ENCODE data around the gene TRPV3.
"Not testable (repeated sequence)": the region's sequence is repeated elsewhere in the genome, so short reads cannot be mapped to it uniquely, and the experiment has no call there.

The TRPV3 gene

DNA sequence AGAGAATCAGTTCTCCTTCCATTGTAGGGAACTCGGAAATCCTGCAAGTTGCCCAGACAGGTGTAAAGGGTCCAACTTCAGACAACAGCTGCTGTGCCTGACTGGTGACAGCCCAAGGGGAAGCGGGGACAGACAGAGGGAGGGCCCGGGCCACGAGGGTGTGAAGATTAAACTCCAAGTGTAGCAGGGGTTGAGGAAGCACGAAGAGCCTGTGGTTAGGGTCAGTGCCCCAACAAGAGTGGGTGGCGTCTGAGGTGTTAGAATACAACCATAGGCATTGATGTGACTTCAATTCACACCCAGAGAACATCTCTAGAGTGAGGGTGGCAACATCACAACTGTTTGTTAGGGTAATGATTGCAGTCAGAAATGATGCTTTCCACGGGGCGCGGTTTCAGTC is 42.7 kb downstream of the TRPV3 start:
- DNase-seq (ENCODE audit: insufficient read length, low spot score) = no peak
- FAIRE-seq = no peak
- no peak for TF ChIP-seq PAX5 (IDR thresholded peaks at IDR 0.05; ENCODE audit: insufficient read depth, low read length, severe bottlenecking)
- TF ChIP-seq SPI1 (IDR thresholded peaks at IDR 0.05; ENCODE audit: low read depth, low read length) = no peak
- TF ChIP-seq POU2F2 (IDR thresholded peaks at IDR 0.05; ENCODE audit: low read depth, low read length) = no peak
- TF ChIP-seq TAF1 (IDR thresholded peaks at IDR 0.05; ENCODE audit: low read depth, low read length) = no peak
- no peak for TF ChIP-seq POLR2A (IDR thresholded peaks at IDR 0.05; ENCODE audit: low read depth, low read length)
- TF ChIP-seq POLR2AphosphoS5 (IDR thresholded peaks at IDR 0.05; ENCODE audit: low read depth, low read length) = no peak

DNA sequence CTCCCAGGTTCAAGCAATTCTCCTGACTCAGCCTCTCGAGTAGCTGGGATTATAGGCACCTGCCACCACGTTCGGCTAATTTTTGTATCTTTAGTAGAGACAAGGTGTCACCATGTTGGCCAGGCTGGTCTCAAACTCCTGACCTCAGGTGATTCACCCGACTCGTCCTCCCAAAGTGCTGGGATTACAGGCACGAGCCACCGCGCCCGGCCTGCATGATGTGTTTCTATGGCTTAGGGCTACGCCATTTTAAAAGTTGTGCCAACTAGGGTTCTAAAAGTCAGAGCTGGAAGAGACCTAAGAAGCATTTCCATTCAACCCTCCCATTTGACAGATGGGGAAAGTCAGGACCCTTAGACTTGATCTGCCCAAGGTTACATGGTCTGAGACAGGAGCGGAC is 43.4 kb downstream of the TRPV3 start:
- FAIRE-seq = not testable (repeated sequence)

DNA sequence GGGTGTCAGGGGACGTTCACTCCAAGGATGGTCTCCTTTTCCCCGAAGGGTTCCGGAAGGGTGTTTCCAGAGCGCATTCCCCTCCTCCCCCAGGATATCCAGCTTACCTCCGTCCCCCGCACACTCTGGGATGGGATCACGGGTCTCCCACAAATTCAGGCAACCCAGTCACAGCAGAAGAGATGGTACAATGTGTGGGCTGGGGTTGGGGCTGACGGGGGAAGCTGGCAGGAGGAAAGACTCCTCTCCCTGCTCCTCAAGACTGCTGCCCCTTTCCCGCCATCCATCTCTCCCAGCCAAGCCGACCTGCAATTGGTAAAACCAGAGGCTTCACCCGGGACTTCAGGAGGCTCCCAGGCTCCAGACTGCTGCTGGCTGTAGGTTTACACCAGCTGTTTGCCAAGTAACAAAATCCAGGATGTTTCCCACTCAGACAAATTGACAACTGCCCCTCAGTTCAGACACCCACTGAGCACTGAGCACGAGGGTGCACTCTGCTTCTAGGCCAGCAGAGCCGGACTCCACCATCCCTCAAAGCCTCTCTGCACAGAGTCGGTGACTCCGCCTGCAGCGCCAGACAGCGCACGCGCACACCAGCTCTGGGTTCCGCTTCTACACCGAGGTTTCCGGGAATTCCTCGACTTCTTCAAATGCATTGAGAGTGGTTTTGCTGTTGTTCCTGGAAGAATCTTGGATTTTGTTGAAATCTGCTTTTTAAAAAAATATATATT is 44.1 kb downstream of the TRPV3 start:
- FAIRE-seq (no peak), DNase-seq (ENCODE audit: insufficient read length, low spot score) (no peak)
- no peak for TF ChIP-seq POU2F2 (IDR thresholded peaks at IDR 0.05; ENCODE audit: low read depth, low read length)
- TF ChIP-seq SPI1 (IDR thresholded peaks at IDR 0.05; ENCODE audit: low read depth, low read length) = no peak
- TF ChIP-seq POLR2A (IDR thresholded peaks at IDR 0.05; ENCODE audit: low read depth, low read length) = no peak
- TF ChIP-seq POLR2AphosphoS5 (IDR thresholded peaks at IDR 0.05; ENCODE audit: low read depth, low read length) = no peak

More for the DNA sequence above, 43.4 kb downstream of the TRPV3 start:
- DNase-seq (ENCODE audit: insufficient read length, low spot score) = not testable (repeated sequence)

DNA sequence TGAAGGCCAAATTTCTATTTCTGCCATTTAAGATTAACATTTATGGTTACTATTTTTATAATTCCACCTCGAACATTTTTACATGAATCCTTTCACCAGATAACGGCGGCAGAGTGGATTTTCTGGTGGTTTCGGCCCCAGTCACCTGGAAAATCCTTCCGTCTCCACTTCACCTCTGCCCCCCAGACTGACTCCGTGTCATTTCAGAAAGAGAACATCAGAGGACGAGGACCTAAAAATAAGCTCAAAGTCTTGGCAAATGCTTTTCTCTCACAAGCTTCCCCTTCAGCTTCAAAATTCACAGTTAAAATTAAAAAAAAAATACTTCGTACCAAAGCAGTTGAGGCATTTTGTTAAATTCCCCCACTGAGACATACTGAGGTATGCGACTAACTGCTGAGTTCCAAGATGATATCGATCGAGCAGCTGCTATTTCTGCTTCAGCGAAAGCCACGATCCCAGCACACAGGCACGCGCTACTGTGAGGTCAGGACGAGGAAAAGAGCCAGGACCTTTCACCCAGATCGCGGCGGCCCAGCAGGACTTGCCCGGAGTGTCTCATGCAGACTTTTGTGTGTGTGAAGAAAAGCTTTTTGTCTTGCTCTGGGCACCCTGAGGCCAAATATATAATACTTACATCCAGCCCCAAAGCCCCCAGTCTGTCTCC is 45.0 kb downstream of the TRPV3 start:
- no peak for TF ChIP-seq PAX5 (IDR thresholded peaks at IDR 0.05; ENCODE audit: insufficient read depth, low read length, severe bottlenecking)

DNA sequence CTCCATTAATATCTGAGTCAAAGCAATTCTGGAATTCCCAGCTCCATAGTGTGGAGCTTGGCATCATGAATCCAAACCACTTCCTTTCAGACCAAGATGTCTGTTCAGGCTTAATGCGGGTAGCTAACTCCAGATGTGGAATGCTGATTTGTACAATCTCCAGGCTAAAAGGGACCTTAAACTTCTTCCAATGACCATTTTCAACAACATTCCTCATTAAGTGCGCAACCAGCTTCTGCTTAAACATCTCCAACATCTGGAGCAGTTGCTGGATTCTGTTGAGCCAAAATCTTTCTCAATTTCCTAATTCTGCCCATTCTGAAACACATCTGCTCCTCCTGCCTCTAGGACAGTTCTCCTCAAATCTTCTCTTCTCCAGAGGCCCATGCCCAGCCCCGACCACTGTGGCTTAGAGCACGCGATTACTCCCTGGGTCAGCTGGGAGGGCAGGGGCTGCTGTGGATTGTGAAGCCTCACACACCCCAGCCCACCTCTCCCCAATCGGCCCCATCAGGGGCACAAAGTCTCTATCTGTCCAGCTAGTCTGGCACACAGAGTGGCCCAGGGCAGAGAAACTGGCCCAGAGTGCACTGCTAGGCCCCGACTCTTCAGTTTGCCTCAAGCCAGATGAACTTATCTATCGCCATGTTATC is 45.6 kb downstream of the TRPV3 start:
- FAIRE-seq = no peak
- no peak for TF ChIP-seq PAX5 (IDR thresholded peaks at IDR 0.05; ENCODE audit: insufficient read depth, low read length, severe bottlenecking)
- TF ChIP-seq POLR2A (IDR thresholded peaks at IDR 0.05; ENCODE audit: low read depth, low read length) = no peak
- no peak for TF ChIP-seq SPI1 (IDR thresholded peaks at IDR 0.05; ENCODE audit: low read depth, low read length)
- no peak for TF ChIP-seq TAF1 (IDR thresholded peaks at IDR 0.05; ENCODE audit: low read depth, low read length)
- no peak for TF ChIP-seq POLR2AphosphoS5 (IDR thresholded peaks at IDR 0.05; ENCODE audit: low read depth, low read length)
- TF ChIP-seq POU2F2 (IDR thresholded peaks at IDR 0.05; ENCODE audit: low read depth, low read length) = no peak
- no peak for DNase-seq (ENCODE audit: insufficient read length, low spot score)

More for the DNA sequence above, 45.0 kb downstream of the TRPV3 start:
- DNase-seq (ENCODE audit: insufficient read length, low spot score) = no peak
- FAIRE-seq = no peak

DNA sequence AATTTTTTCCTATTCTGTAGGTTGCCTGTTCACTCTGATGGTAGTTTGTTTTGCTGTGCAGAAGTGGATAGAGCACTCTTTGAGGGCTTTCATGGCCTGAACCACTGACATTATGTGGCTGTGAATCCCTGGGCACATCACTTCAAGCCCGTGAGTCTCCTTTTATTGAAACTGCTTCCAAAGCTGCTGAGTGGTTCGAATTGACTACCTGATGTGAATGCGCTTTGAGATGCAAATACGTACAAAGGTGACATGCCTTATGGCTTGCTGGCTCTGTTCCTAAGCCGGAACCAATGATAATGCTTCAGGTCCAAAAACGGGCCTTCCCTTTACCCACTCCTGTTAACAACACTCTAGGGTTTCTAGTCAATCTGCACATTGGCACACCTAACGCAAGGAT is 47.5 kb downstream of the TRPV3 start:
- FAIRE-seq (no peak), DNase-seq (ENCODE audit: insufficient read length, low spot score) (no peak)
- TF ChIP-seq PAX5 (IDR thresholded peaks at IDR 0.05; ENCODE audit: insufficient read depth, low read length, severe bottlenecking) = no peak
- no peak for TF ChIP-seq POLR2A (IDR thresholded peaks at IDR 0.05; ENCODE audit: low read depth, low read length)
- no peak for TF ChIP-seq SPI1 (IDR thresholded peaks at IDR 0.05; ENCODE audit: low read depth, low read length)
- no peak for TF ChIP-seq TAF1 (IDR thresholded peaks at IDR 0.05; ENCODE audit: low read depth, low read length)
- TF ChIP-seq POU2F2 (IDR thresholded peaks at IDR 0.05; ENCODE audit: low read depth, low read length) = no peak
- TF ChIP-seq POLR2AphosphoS5 (IDR thresholded peaks at IDR 0.05; ENCODE audit: low read depth, low read length) = no peak

DNA sequence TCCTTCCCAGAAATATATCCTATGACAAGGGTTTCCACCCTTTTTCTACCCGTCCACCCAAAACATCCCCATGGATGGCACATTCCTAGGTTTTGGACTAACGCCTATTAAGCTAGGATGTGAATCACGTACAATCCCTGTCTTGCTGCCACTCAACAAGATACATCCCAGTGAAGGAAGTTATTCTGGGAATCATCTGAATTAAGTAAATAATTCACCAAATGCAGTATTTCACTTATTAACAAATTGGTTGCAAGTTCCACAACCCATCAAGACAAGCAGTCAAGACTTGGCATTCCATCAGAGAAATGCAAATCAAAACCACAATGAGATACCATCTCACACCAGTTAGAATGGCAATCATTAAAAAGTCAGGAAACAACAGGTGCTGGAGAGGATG is 49.7 kb downstream of the TRPV3 start:
- TF ChIP-seq TAF1 (IDR thresholded peaks at IDR 0.05; ENCODE audit: low read depth, low read length) = no peak
- no peak for TF ChIP-seq POLR2AphosphoS5 (IDR thresholded peaks at IDR 0.05; ENCODE audit: low read depth, low read length)
- no peak for TF ChIP-seq SPI1 (IDR thresholded peaks at IDR 0.05; ENCODE audit: low read depth, low read length)
- TF ChIP-seq POU2F2 (IDR thresholded peaks at IDR 0.05; ENCODE audit: low read depth, low read length) = no peak
- no peak for TF ChIP-seq PAX5 (IDR thresholded peaks at IDR 0.05; ENCODE audit: insufficient read depth, low read length, severe bottlenecking)
- no peak for TF ChIP-seq POLR2A (IDR thresholded peaks at IDR 0.05; ENCODE audit: low read depth, low read length)
- no peak for FAIRE-seq

DNA sequence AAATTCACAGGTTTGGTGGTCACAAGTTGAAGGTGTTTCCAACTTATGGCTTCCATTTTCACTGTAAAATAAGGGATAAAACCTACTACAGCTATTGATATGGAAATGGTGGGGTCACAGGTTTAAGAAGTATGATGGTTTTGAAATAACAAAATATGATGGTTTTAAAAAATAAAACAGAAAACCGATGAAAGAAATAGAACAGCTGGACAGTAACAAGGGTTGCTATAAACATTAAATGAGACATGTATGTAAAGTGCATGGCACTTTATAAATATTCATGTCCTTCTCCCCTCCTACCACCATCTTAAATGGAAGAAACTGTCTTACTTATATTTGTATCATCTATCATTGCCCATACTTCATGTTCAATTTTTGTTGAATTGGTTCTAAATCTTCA is 50.5 kb downstream of the TRPV3 start:
- no peak for TF ChIP-seq POLR2A (IDR thresholded peaks at IDR 0.05; ENCODE audit: low read depth, low read length)
- TF ChIP-seq POU2F2 (IDR thresholded peaks at IDR 0.05; ENCODE audit: low read depth, low read length) = no peak
- no peak for TF ChIP-seq PAX5 (IDR thresholded peaks at IDR 0.05; ENCODE audit: insufficient read depth, low read length, severe bottlenecking)
- TF ChIP-seq POLR2AphosphoS5 (IDR thresholded peaks at IDR 0.05; ENCODE audit: low read depth, low read length) = no peak
- no peak for TF ChIP-seq SPI1 (IDR thresholded peaks at IDR 0.05; ENCODE audit: low read depth, low read length)
- no peak for TF ChIP-seq TAF1 (IDR thresholded peaks at IDR 0.05; ENCODE audit: low read depth, low read length)
- FAIRE-seq = no peak

More for the DNA sequence above, 49.7 kb downstream of the TRPV3 start:
- no peak for DNase-seq (ENCODE audit: insufficient read length, low spot score)

DNA sequence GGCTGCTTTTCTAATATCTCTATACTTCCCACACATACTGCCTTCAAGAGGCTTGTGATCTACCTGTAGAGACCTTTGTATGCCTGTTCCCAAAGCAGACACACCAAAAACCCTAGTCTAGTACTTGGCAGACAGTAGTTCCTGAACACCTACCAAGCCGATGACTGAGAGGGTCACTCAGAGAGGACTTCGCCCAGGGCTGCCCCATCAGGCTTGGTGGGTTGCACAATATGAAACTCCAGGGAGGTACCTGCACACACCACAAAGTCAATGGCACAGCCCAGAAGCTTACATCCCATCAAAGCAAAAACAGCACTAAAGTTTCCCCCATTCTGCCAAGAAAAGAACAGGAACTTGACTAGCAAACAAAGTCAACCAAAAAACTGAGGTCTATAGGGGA is 51.6 kb downstream of the TRPV3 start:
- FAIRE-seq (no peak), DNase-seq (ENCODE audit: insufficient read length, low spot score) (no peak)
- no peak for TF ChIP-seq TAF1 (IDR thresholded peaks at IDR 0.05; ENCODE audit: low read depth, low read length)
- no peak for TF ChIP-seq POU2F2 (IDR thresholded peaks at IDR 0.05; ENCODE audit: low read depth, low read length)
- TF ChIP-seq POLR2AphosphoS5 (IDR thresholded peaks at IDR 0.05; ENCODE audit: low read depth, low read length) = no peak
- no peak for TF ChIP-seq POLR2A (IDR thresholded peaks at IDR 0.05; ENCODE audit: low read depth, low read length)
- no peak for TF ChIP-seq SPI1 (IDR thresholded peaks at IDR 0.05; ENCODE audit: low read depth, low read length)
- TF ChIP-seq PAX5 (IDR thresholded peaks at IDR 0.05; ENCODE audit: insufficient read depth, low read length, severe bottlenecking) = no peak

More for the DNA sequence above, 50.5 kb downstream of the TRPV3 start:
- DNase-seq (ENCODE audit: insufficient read length, low spot score) = no peak

DNA sequence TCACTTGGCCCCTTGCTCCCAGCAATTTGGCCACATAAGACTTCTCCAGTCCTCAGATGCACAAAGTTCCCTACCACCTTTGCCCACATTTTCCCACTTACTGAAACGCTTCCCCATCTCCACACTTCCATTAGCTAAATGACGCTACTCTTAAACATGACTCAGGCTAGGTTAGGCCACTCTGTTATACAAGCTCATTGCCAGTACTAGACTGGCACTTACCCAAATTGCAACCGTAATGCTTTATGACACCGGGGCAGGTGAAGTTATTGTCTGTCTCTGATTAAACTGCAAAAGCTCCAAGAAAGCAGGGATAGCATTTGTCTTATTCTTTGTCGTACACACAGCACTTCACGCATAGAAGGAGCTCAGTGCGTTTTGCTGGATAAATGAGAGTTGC is 52.6 kb downstream of the TRPV3 start:
- TF ChIP-seq POLR2AphosphoS5 (IDR thresholded peaks at IDR 0.05; ENCODE audit: low read depth, low read length) (no peak), POLR2A (IDR thresholded peaks at IDR 0.05; ENCODE audit: low read depth, low read length) (no peak), TAF1 (IDR thresholded peaks at IDR 0.05; ENCODE audit: low read depth, low read length) (no peak), PAX5 (IDR thresholded peaks at IDR 0.05; ENCODE audit: insufficient read depth, low read length, severe bottlenecking) (no peak), POU2F2 (IDR thresholded peaks at IDR 0.05; ENCODE audit: low read depth, low read length) (no peak), SPI1 (IDR thresholded peaks at IDR 0.05; ENCODE audit: low read depth, low read length) (no peak)
- FAIRE-seq (no peak), DNase-seq (ENCODE audit: insufficient read length, low spot score) (no peak)
